NCI-H146 (cell line): Measurements from ENCODE around the gene CDH20.
"Not testable (repeated sequence)": the region's sequence is repeated elsewhere in the genome, so short reads cannot be mapped to it uniquely, and the experiment has no call there.

Experiments used
- DNase-seq: peaks from one replicate; lab custom pipeline; 2025; lab: John Stamatoyannopoulos, UW

The CDH20 gene

GRCh38 chr18:61348230-61348629 is 15.0 kb downstream of the CDH20 start:
- DNase-seq = peak; percentile 15

GRCh38 chr18:61350578-61350977 is 17.3 kb downstream of the CDH20 start:
- DNase-seq = no peak

- no peak for DNase-seq
Observed at GRCh38 chr18:61352059-61352458, 18.8 kb downstream of the CDH20 start.

DNA sequence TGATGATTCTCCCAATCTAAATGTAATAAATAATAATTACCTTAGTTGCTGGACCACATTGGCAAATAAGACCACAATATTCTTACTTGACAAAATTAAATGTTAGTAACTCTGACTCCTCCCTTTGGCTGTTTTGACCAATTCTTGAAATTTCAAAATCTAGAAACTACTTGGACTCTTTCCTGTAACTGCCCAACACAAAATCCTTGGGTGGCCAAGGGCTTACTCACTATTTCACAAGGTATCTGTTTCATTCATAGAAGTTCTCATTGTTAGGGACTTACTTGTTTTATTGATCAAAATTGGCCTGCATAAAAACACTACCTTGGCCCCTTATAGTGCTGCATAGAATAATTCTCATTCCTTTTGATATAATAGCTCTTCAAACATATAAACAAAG is 19.4 kb downstream of the CDH20 start:
- no peak for DNase-seq

GRCh38 chr18:61360404-61361383 is 27.5 kb downstream of the CDH20 start:
- no peak for DNase-seq

DNA sequence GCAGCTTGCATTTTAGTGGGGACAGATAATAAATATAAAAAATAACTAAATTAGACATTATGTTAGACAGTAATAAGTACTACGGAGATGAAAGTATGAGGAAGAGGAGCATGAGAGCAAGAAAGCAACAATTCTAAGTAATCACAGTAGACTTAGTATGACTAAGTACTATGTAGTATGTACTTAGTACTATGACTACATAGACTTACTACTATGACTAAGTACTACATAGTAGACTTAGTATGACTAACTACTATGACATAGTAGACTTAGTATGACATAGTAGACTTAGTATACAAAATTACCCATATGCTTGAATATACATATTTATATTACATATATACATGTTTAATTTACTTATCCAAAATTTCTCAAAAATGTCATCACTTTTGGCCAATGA is 29.3 kb downstream of the CDH20 start:
- no peak for DNase-seq

- no peak for DNase-seq
Observed at GRCh38 chr18:61364953-61365352, 31.7 kb downstream of the CDH20 start.

GRCh38 chr18:61368001-61368400 is 34.8 kb downstream of the CDH20 start:
- DNase-seq = no peak

- not testable (repeated sequence) for DNase-seq
Observed at GRCh38 chr18:61369671-61370070, 36.4 kb downstream of the CDH20 start.

- peak; percentile 62 for DNase-seq
Observed at GRCh38 chr18:61371111-61371510, 37.9 kb downstream of the CDH20 start.

GRCh38 chr18:61379827-61380226 is 46.6 kb downstream of the CDH20 start:
- peak; percentile 18 for DNase-seq

GRCh38 chr18:61388010-61388409 is 54.8 kb downstream of the CDH20 start:
- DNase-seq = no peak

DNA sequence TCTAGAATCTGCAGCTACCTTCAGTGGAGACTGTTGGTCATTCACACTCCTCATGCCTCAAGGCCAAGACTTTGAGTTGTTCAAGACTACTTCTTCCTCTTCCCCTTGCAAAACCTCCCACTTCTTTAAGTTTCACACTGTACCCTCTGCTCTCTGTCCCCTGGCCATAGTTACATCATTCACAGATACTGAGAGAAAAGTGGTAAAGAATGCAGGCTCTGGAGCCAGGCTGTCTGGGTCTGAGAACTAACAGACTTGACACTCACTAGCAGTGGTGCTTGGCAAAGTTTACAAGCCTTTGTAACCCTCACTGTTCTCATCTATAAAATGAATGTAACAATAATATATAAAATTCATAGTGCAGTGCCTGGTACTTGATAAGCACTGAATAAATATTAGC is 61.8 kb downstream of the CDH20 start:
- DNase-seq = no peak

DNA sequence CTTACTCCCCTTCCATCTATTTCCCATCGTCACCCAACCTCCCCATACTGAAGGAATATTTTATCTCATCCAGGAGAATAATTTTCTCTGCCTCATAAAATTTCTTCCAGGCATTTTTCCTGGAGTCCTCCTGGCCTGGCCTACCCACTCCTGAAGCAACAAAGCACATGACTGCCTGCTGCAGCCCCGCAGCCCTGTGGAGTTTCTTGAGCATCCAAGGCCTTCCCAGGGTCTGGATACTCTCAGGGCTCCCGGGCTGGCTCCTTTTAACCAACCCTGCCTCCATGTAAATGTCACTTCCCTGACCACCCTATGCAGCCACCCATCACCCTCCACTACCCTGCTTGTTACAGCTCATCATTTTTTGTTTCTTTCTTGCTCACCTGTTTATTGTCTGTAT is 64.0 kb downstream of the CDH20 start:
- no peak for DNase-seq

DNA sequence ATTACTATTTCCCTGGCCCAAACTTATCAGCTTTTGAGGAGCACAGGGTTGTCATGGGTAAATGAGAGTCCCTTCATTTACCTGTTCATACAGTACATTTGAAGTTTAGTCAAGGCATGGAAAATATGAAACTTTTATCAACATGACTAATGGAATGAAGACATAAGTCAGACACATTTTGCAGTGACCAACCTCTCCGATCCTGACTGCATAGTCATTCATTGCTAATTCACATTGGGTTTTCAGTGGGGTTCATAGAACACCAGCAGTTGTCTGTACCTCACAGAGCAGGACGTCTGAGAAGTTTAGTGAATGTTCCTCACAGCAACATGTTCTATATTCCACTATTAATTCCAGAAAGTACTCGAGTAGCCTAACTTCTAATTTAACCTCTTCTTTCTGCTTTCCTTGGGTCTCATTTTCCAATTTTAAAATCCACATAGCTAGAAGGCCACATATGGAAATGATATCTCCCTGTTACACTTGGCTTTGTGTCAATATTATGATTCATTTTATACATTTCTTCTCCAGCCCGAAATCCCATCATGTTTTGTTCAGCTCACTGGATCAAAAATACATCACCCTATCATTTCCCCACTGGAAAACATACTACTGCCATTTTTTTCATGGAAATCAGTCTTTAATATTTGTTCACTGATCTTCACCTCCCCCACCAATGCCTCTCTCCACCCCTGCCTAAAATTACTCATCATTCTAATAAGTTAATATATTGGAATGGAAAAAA is 65.9 kb downstream of the CDH20 start:
- no peak for DNase-seq

GRCh38 chr18:61400016-61400635 is 66.9 kb downstream of the CDH20 start:
- DNase-seq = peak; percentile 43

DNA sequence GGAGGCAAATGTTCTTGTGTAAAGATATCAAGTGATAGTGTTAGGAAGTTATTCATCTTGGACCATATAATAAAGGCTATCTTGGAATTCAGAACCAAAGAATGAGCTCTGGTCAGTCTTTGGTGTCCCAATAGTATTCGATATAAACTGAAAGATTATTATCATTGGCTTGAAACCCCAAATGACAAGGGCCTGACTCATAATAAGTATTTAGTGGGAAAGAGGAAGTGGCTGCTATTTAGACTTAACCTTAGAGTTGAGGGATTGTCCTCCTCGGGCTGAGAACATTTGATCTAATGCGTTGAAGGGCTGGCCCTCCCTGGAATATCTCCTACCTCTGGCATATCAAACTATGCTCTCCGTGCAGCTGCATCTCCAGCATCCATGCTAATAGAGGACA is 67.5 kb downstream of the CDH20 start:
- no peak for DNase-seq

DNA sequence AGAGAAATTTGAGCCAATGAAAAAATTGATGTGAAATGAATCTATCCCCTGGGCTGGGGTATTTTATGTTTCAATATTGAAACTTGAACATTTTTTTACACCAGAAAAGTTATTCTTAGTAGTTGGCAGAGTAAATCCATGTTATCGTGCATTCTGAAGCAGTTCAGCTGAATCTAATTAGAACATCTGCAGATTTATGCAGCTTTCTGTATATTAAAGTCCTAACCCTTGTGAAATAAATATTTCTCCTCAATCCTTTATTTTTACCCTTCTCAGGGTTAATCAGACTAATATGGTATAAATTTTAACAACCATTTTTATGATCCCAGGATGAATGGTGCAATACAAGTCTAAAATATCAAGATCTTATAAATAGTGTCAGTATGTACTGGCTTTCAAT is 69.5 kb downstream of the CDH20 start:
- no peak for DNase-seq

DNA sequence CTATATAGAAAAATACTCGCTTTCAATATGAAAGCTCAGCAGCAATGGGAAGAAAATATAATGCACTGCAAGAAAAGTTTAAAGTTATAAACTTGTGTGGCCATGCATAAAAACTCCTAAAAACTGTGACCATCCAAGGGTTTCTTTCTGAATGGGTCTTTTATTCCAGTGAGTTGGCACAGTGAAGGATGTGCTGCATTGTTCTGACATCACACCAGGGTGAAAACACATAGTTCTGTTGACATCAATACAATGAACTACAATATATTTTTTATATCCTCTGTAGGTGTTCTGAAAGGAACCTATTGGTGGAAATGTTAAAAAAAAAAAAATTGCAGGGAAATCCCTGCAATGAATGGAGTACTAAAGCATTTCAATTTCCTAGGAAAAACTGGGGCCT is 80.2 kb downstream of the CDH20 start:
- DNase-seq = no peak

- no peak for DNase-seq
Observed at GRCh38 chr18:61414086-61414485, 80.9 kb downstream of the CDH20 start.

DNA sequence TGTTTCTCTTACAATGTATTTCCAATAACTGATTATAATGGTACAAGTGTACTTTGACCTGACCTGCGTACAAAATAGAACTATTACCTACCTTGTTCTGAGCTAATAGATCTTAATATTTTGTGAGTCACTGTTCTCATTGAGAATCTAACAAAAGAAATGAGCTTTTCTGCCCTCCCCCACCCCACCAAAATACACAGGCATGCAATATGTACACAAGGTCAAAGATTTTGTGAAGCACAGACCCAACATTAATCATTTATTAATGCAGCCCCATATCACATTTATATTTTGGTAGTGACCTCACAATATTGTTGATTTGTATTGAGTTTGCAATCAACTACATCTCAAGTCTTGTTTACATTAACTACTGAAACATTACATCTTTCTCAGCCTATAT is 86.5 kb downstream of the CDH20 start:
- DNase-seq = no peak

- DNase-seq = no peak
Observed at GRCh38 chr18:61420218-61420885, 87.1 kb downstream of the CDH20 start.
